K562 (cell line): ENCODE results near the gene PFN3. TPM values are rescaled to one million over a fixed set of nuclear protein-coding genes. Genes with fewer than 3 reads are reported as not detected.
A peak's percentile ranks its signal among the peaks of the same experiment; 100 is the strongest.

ENCODE experiments used
- ATAC-seq: fragments of 200-7000 bp; cut with Tn5 transposase; 3 replicates; pipeline ENCODE4 v1.9.1; 2020; ENCODE audit warnings: moderate library complexity
- BruUV-seq: library from RNA; stranded (reverse); fragments of 400-500 nt; replicated peaks from 2 replicates; lab custom pipeline; 2021; lab: Mats Ljungman, UMichigan
- CTCF ChIA-PET: fragments of 300-600 bp; formaldehyde crosslinking; extraction: SDS; loops from one replicate; lab custom pipeline; 2021; ENCODE audit warnings: low intra/inter-chr PET ratio; lab: Yijun Ruan, JAX
- POLR2A ChIA-PET: fragments of 300-600, 350-650 bp; sonication (Branson Sonifier 250); formaldehyde crosslinking; extraction: SDS; loops from one replicate; lab custom pipeline; 2021; ENCODE audit warnings: antibody characterized with exemption, inconsistent platforms; lab: Yijun Ruan, JAX
- DNase-seq, 4 experiments: peaks; one replicate each; pipeline versions ENCODE4 v3.0.0 to v3.0.0-alpha.2; 2011 to 2018; ENCODE audit warnings: low spot score in 3 of 4, mixed read lengths in 3 of 4; ENCODE audit errors: extremely low read depth in 1 of 4
- FAIRE-seq: peaks from 2 replicates; lab custom pipeline; 2011; peaks lifted over from hg19 to GRCh38; lab: Jason Lieb, UNC
- H2AFZ ChIP-seq: 2 replicates; pipeline ENCODE4 v1.6.0; 2011; ENCODE audit warnings: low read depth, low read length, control low read depth, inconsistent platforms
- H3K27ac ChIP-seq: fragments of 200-600 bp; 3 replicates; pipeline ENCODE4 v1.8.0; 2011; ENCODE audit warnings: low read depth, mild to moderate bottlenecking, control low read depth, inconsistent platforms, low read length, moderate library complexity, mixed read lengths; ENCODE audit errors: extremely low read depth
- H3K27me3 ChIP-seq, 2 experiments: fragments of 300-600 bp in 1 of 2; 2 replicates in 1 of 2; 3 replicates in 1 of 2; pipeline versions ENCODE4 v1.6.0 to v1.8.0; 2011; ENCODE audit warnings: inconsistent platforms in 2 of 2, low read length in 2 of 2, mild to moderate bottlenecking in 1 of 2, mixed read lengths in 1 of 2, moderate library complexity in 1 of 2; ENCODE audit not compliant: control insufficient read depth in 2 of 2, insufficient read depth in 2 of 2
- H3K36me3 ChIP-seq: fragments of 300-600 bp; 3 replicates; pipeline ENCODE4 v1.8.0; 2011; ENCODE audit warnings: mild to moderate bottlenecking, low read length, inconsistent platforms; ENCODE audit not compliant: control insufficient read depth, insufficient read depth
- H3K4me1 ChIP-seq, 2 experiments: fragments of 200-600 bp in 1 of 2; replicated peaks in 1 of 2; 2 replicates in 1 of 2; 3 replicates in 1 of 2; pipeline versions ENCODE4 v1.5.1 to v1.8.0; 2011; ENCODE audit warnings: inconsistent platforms in 2 of 2, low read length in 2 of 2, mild to moderate bottlenecking in 1 of 2, mixed read lengths in 1 of 2, moderate library complexity in 1 of 2; ENCODE audit not compliant: control insufficient read depth in 2 of 2, insufficient read depth in 2 of 2
- H3K4me2 ChIP-seq: 2 replicates; pipeline ENCODE4 v1.6.1; 2011; ENCODE audit warnings: low read length, control low read depth, inconsistent platforms, mixed read lengths; ENCODE audit not compliant: insufficient read depth
- H3K4me3 ChIP-seq: fragments of 200-600 bp; sonication (generic), shearing (Covaris generic); 2 replicates; pipeline ENCODE4 v1.5.1; 2016; ENCODE audit warnings: control low read depth, inconsistent platforms
- H3K79me2 ChIP-seq: fragments of 200-600 bp; 3 replicates; pipeline ENCODE4 v1.8.0; 2011; ENCODE audit warnings: low read length, inconsistent platforms; ENCODE audit not compliant: control insufficient read depth, insufficient read depth
- H3K9ac ChIP-seq, 2 experiments: 2 replicates each; pipeline versions ENCODE4 v1.6.0 to v1.6.1; 2011; ENCODE audit warnings: low read depth in 2 of 2, low read length in 2 of 2, control low read depth in 1 of 2, inconsistent platforms in 1 of 2, mild to moderate bottlenecking in 1 of 2, mixed read lengths in 1 of 2; ENCODE audit not compliant: insufficient read depth in 1 of 2
- H3K9me1 ChIP-seq: one replicate; pipeline ENCODE4 v1.6.0; 2011; ENCODE audit warnings: inconsistent platforms, mild to moderate bottlenecking, low read length, moderate library complexity; ENCODE audit not compliant: control insufficient read depth, insufficient read depth
- H3K9me3 ChIP-seq: replicated peaks from 2 replicates; pipeline ENCODE4 v1.5.1; 2011; ENCODE audit warnings: low read depth, low read length, inconsistent platforms; ENCODE audit not compliant: control insufficient read depth, insufficient read depth
- H4K20me1 ChIP-seq: replicated peaks from 2 replicates; pipeline ENCODE4 v1.6.1; 2011; ENCODE audit warnings: low read length, inconsistent platforms, mixed read lengths; ENCODE audit not compliant: control insufficient read depth, insufficient read depth
- ATF1 ChIP-seq, 2 experiments: fragments of 450-650 bp in 1 of 2; IDR thresholded peaks; 2 replicates each; pipeline ENCODE4 v1.6.1; 2016; ENCODE audit warnings: missing compliant biosample characterization in 1 of 2, missing genetic modification characterization in 1 of 2
- CEBPG ChIP-seq, 3 experiments: fragments of 200-800 bp in 1 of 3; sonication (Bioruptor generic) in 1 of 3; sonication (generic) in 1 of 3; formaldehyde crosslinking in 1 of 3; IDR thresholded peaks in 2 of 3; conservative IDR thresholded peaks in 1 of 3; 2 replicates each; pipeline versions ENCODE4 v1.6.1 to v1.8.0; 2016 to 2022; ENCODE audit warnings: missing compliant biosample characterization in 2 of 3, missing genetic modification characterization in 2 of 3, mild to moderate bottlenecking in 1 of 3, missing genetic modification reagents in 1 of 3
- SIN3A ChIP-seq, 2 experiments: fragments of 150-350 bp in 1 of 2; IDR thresholded peaks; 2 replicates each; pipeline ENCODE4 v1.6.1; 2011 to 2016; ENCODE audit warnings: borderline replicate concordance in 2 of 2, low read depth in 2 of 2, low read length in 2 of 2, mild to moderate bottlenecking in 2 of 2, moderate library complexity in 2 of 2; ENCODE audit not compliant: control insufficient read depth in 1 of 2
- SMARCE1 ChIP-seq: fragments of 450-650 bp; IDR thresholded peaks from 2 replicates; pipeline ENCODE4 v1.7.1; 2016; ENCODE audit warnings: mild to moderate bottlenecking
- SP1 ChIP-seq: sonication (generic); formaldehyde crosslinking; IDR thresholded peaks from 2 replicates; pipeline ENCODE4 v1.8.1; 2022; ENCODE audit warnings: mild to moderate bottlenecking, missing genetic modification reagents
- ZFX ChIP-seq: sonication (generic); formaldehyde crosslinking; IDR thresholded peaks from 2 replicates; pipeline ENCODE4 v1.8.0; 2022; ENCODE audit warnings: mild to moderate bottlenecking, missing genetic modification reagents, moderate library complexity
- ZKSCAN8 ChIP-seq: fragments of 200-800 bp; sonication (Bioruptor generic); IDR thresholded peaks from 2 replicates; pipeline ENCODE4 v1.6.1; 2016; ENCODE audit warnings: missing genetic modification characterization, missing compliant biosample characterization
- ZNF175 ChIP-seq: fragments of 200-800 bp; sonication (Bioruptor generic); IDR thresholded peaks from 2 replicates; pipeline ENCODE4 v1.6.1; 2016; ENCODE audit warnings: low read depth, mild to moderate bottlenecking, missing genetic modification characterization, missing compliant biosample characterization
- ZNF436 ChIP-seq: fragments of 250-450, 450-650 bp; sonication (Bioruptor Pico); formaldehyde crosslinking; IDR thresholded peaks from 2 replicates; pipeline ENCODE4 v1.7.0; 2020; ENCODE audit warnings: mild to moderate bottlenecking
- ZNF707 ChIP-seq: fragments of 250-450 bp; sonication (Bioruptor Pico); conservative IDR thresholded peaks from 2 replicates; pipeline ENCODE4 v1.8.0; 2022; ENCODE audit warnings: inconsistent platforms, mild to moderate bottlenecking, moderate library complexity
- WGBS: fragments of 100-300 bp; shearing (Covaris generic); methylation state at CpG from one replicate; pipeline ENCODE4 v1.1.6; 2016; ENCODE audit warnings: low coverage, mixed read lengths; ENCODE audit not compliant: insufficient coverage; ENCODE audit errors: missing lambda C conversion rate; 5-methylcytosine and 5-hydroxymethylcytosine counted together
- in situ Hi-C: fragments of 300-500 bp; cut with MboI; formaldehyde crosslinking; loops from 4 replicates; pipeline ENCODE4 v1.15.0; 2018; ENCODE audit warnings: inconsistent platforms, mixed read lengths
- intact Hi-C: fragments of 100-400 bp; cut with micrococcal nuclease; formaldehyde crosslinking; loops from 2 replicates; pipeline ENCODE4 v1.14.2; 2022
- polyA plus RNA-seq, 8 experiments: library from polyadenylated mRNA; depleted of rRNA in 4 of 8; stranded (reverse) in 5 of 8; unstranded in 3 of 8; fragments of >200 nt; fragmentation: Nextera tagmentation in 2 of 8; fragmentation: Illumina TruSeq in 1 of 8; extraction: Ambion mirVana in 2 of 8; extraction: Trizol in 1 of 8; gene quantifications; 2 replicates each; pipeline versions ENCODE4 v1.2.1 to v1.2.3, GENCODE V29; 2011 to 2014; ENCODE audit warnings: inconsistent platforms in 1 of 8, missing spikeins in 1 of 8
- total RNA-seq, 7 experiments: library from RNA; depleted of rRNA in 6 of 7; stranded (reverse); fragments of >200 nt in 6 of 7; fragmentation: Illumina TruSeq in 2 of 7; extraction: Trizol in 2 of 7; gene quantifications; 2 replicates each; pipeline versions ENCODE4 v1.2.1 to v1.2.3, GENCODE V29; 2011 to 2021; ENCODE audit warnings: low replicate concordance in 1 of 7
- TF ChIP-seq, protein P1 (sequence below): fragments of 450-650 bp; IDR thresholded peaks from 2 replicates; pipeline ENCODE4 v1.6.1; 2018; ENCODE audit not compliant: partially characterized antibody
- TF ChIP-seq, protein P2 (sequence below): fragments of 250-450 bp; sonication (Bioruptor Pico); IDR thresholded peaks from 2 replicates; pipeline ENCODE4 v1.4.0; 2020

The PFN3 gene
- total and polyA plus RNA-seq, 9 of the 15 experiments (the other 6 are each of a cell fraction or from before 2014, with no cell fraction given), result not detected

DNA sequence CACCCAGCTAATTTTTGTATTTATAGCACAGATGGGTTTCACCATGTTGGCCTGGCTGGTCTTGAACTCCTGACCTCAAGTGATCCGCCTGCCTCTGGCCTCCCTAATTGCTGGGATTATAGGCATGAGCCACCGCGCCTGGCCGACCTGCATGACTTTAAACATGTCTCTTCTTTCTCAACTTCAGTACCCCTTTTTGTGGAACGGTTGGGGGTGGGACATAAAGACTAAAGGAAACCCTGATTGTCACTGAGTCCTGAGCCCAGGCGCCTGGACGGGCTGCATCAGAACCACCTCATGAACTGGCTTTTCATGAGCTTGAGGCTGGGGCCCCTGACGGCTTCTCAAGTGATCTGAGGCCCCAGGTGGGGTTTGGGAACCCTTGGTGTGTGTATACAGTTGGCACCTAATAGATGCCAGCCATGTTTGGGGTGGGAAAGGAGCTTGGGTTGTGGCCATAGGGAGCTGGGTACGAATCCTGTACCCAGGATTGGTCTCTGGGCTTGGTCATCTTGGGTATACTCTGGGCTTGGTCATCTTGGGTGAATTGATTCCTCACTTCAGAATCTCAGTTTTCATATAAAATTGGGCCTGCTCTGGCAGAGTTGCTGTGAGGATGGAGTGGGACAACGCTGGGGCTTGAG is 28.2 kb upstream of the PFN3 start (continued):
- TF ChIP-seq ZKSCAN8 (CRISPR knock-in tag) (peak; percentile 94), SMARCE1 (no peak)

DNA sequence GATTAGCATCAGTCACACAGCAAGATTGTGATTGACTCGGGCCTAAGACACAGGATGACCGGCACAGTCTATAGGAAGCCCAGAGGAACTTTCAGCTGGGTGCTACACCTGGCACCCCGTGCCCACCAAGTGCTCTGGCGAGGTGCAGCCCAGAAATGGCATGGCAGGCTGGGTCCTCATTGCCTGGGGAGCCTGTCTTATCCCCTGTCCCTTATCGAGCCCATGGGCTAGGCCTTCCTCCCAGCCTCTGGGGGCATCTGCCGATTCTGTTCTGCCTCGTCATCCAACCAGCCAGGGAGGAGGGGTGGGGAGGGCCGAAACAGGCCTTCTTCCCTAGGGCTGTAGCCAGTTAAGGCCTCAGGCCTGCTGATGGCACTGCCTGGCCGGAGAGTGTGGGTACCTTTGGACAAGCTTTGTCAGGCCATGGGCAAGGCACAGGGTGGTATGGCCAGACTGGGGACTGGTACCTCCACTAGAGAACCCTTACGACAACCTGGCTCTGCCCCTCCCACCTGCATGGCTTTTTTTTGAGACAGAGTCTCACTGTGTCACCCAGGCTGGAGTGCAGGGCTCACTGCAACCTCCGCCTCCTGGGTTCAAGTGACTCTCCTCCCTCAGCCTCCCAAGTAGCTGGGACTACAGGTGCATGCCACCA is 27.6 kb upstream of the PFN3 start:
- no peaks in the 10 kb centered on the region for H3K9me3 ChIP-seq
- DNase-seq (peak; percentile 59 to 89 (median 73)), FAIRE-seq (peak; percentile 97), ATAC-seq (peak; percentile 70)
- H2AFZ ChIP-seq, result no peak overlapping the region
- H3K9ac ChIP-seq, result peak overlapping the region; percentile 96 to 97
- H3K27me3 ChIP-seq, result no peaks in the 10 kb centered on the region
- ChIA-PET POLR2A (interaction anchor here (0.9 to 10.8 kb wide), 15 partner anchors 9 to 139 kb away, joined by 3 to 210 read pairs (median 4); partner anchors contain the start of gene PRR7), CTCF (no interaction called here)
- BruUV-seq, result no TSS peak
- intact Hi-C loops, result loop anchor here (2.0 kb wide), 1 partner anchor 27 kb away; no protein-coding TSS in a partner anchor
- H3K4me3 ChIP-seq, result peak overlapping the region; percentile 91
- peaks cover 30 to 73% of the 10 kb centered on the region in 2 experiments for H3K4me1 ChIP-seq
- H3K36me3 ChIP-seq, result peaks cover 58% of the 10 kb centered on the region; the same call in 2 of the 3 replicates
- in situ Hi-C loops, result no loop called here
- 10% methylated on average over 10 of the region's 11 CpGs for WGBS
- peaks cover 50% of the 10 kb centered on the region for H3K79me2 ChIP-seq
- H3K27ac ChIP-seq, result peak overlapping the region; percentile 98
- H3K4me2 ChIP-seq, result peak overlapping the region; percentile 98
- no peaks in the 10 kb centered on the region for H3K9me1 ChIP-seq
- peaks cover 22% of the 10 kb centered on the region; the same call in 1 of the 2 replicates for H4K20me1 ChIP-seq
- TF ChIP-seq SIN3A (IDR thresholded peaks at IDR 0.05; ENCODE audit: borderline replicate concordance in 2 of 2, control insufficient read depth in 1 of 2, low read depth in 2 of 2, low read length in 2 of 2), result peak in 1 of 2 experiments; percentile 61; a peak in 2 of 4 replicates
- TF ChIP-seq CEBPG (CRISPR knock-in tag; IDR thresholded peaks at IDR 0.05), result no peak
- TF ChIP-seq CEBPG (tag; conservative IDR thresholded peaks at IDR 0.05 in 1 of 2, IDR thresholded peaks at IDR 0.05 in 1 of 2), result no peak
- TF ChIP-seq SP1, result peak; percentile 47; the same call in 1 of the 2 replicates
- no peak for TF ChIP-seq ZNF436 (CRISPR knock-in tag)
- TF ChIP-seq, protein P1, sequence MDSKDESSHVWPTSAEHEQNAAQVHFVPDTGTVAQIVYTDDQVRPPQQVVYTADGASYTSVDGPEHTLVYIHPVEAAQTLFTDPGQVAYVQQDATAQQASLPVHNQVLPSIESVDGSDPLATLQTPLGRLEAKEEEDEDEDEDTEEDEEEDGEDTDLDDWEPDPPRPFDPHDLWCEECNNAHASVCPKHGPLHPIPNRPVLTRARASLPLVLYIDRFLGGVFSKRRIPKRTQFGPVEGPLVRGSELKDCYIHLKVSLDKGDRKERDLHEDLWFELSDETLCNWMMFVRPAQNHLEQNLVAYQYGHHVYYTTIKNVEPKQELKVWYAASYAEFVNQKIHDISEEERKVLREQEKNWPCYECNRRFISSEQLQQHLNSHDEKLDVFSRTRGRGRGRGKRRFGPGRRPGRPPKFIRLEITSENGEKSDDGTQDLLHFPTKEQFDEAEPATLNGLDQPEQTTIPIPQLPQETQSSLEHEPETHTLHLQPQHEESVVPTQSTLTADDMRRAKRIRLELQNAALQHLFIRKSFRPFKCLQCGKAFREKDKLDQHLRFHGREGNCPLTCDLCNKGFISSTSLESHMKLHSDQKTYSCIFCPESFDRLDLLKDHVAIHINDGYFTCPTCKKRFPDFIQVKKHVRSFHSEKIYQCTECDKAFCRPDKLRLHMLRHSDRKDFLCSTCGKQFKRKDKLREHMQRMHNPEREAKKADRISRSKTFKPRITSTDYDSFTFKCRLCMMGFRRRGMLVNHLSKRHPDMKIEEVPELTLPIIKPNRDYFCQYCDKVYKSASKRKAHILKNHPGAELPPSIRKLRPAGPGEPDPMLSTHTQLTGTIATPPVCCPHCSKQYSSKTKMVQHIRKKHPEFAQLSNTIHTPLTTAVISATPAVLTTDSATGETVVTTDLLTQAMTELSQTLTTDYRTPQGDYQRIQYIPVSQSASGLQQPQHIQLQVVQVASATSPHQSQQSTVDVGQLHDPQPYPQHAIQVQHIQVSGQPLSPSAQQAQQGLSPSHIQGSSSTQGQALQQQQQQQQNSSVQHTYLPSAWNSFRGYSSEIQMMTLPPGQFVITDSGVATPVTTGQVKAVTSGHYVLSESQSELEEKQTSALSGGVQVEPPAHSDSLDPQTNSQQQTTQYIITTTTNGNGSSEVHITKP, result no peak
- TF ChIP-seq, protein P2, sequence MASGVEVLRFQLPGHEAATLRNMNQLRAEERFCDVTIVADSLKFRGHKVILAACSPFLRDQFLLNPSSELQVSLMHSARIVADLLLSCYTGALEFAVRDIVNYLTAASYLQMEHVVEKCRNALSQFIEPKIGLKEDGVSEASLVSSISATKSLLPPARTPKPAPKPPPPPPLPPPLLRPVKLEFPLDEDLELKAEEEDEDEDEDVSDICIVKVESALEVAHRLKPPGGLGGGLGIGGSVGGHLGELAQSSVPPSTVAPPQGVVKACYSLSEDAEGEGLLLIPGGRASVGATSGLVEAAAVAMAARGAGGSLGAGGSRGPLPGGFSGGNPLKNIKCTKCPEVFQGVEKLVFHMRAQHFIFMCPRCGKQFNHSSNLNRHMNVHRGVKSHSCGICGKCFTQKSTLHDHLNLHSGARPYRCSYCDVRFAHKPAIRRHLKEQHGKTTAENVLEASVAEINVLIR, result no peak
- no peak for TF ChIP-seq ATF1 (CRISPR knock-in tag; IDR thresholded peaks at IDR 0.05)
- TF ChIP-seq ATF1 (tag; IDR thresholded peaks at IDR 0.05), result no peak; the same call in 1 of the 2 replicates
- no peak for TF ChIP-seq ZNF707
- no peak for TF ChIP-seq ZNF175
- peak; percentile 77 for TF ChIP-seq ZFX (CRISPR knock-in tag)
